Loucy (cell line): ENCODE results near the gene UBAP1.
"Not testable (repeated sequence)": the region's sequence is repeated elsewhere in the genome, so short reads cannot be mapped to it uniquely, and the experiment has no call there.

Experiments
- H2AFZ ChIP-seq: fragments of 200-600 bp; sonication (generic); 2 replicates; pipeline ENCODE4 v1.6.0; 2016; ENCODE audit warnings: antibody characterized with exemption, mild to moderate bottlenecking, low read length, moderate library complexity
- H3F3A ChIP-seq: fragments of 200-600 bp; 2 replicates; pipeline ENCODE4 v1.6.0; 2016; ENCODE audit warnings: antibody characterized with exemption, low read depth, mild to moderate bottlenecking
- H3K27me3 ChIP-seq: fragments of 200-600 bp; sonication (generic); 2 replicates; pipeline ENCODE4 v1.6.1; 2014; ENCODE audit warnings: low read length, mild to moderate bottlenecking; ENCODE audit not compliant: insufficient read depth, poor library complexity, severe bottlenecking
- H3K36me3 ChIP-seq: fragments of 200-600 bp; sonication (generic); 2 replicates; pipeline ENCODE4 v1.6.1; 2016; ENCODE audit warnings: low read length; ENCODE audit not compliant: insufficient read depth
- H3K4me1 ChIP-seq: fragments of 200-600 bp; sonication (generic); 2 replicates; pipeline ENCODE4 v1.5.1; 2014; ENCODE audit warnings: low read length, mild to moderate bottlenecking; ENCODE audit not compliant: insufficient read depth, poor library complexity, severe bottlenecking
- H3K4me2 ChIP-seq: fragments of 200-600 bp; sonication (generic); 2 replicates; pipeline ENCODE4 v1.6.0; 2014; ENCODE audit warnings: antibody characterized with exemption, low read length, low read depth, mild to moderate bottlenecking; ENCODE audit not compliant: poor library complexity, severe bottlenecking
- H3K4me3 ChIP-seq: fragments of 200-600 bp; sonication (generic); 2 replicates; pipeline ENCODE4 v1.5.1; 2014; ENCODE audit warnings: low read length, mild to moderate bottlenecking, mixed read lengths; ENCODE audit not compliant: poor library complexity, severe bottlenecking
- H3K79me2 ChIP-seq: fragments of 200-600 bp; sonication (generic); 2 replicates; pipeline ENCODE4 v1.6.1; 2014; ENCODE audit warnings: low read length; ENCODE audit not compliant: insufficient read depth
- H3K9ac ChIP-seq: fragments of 200-600 bp; sonication (generic); 2 replicates; pipeline ENCODE4 v1.6.0; 2014; ENCODE audit warnings: mild to moderate bottlenecking, low read depth, low read length, moderate library complexity; ENCODE audit not compliant: poor library complexity, severe bottlenecking
- H3K9me2 ChIP-seq: fragments of 200-600 bp; sonication (generic); replicated peaks from 2 replicates; pipeline ENCODE4 v1.6.1; 2016; ENCODE audit warnings: low read depth, low read length, mixed read lengths
- H3K9me3 ChIP-seq: fragments of 200-600 bp; sonication (generic); 2 replicates; pipeline ENCODE4 v1.6.1; 2014; ENCODE audit warnings: mild to moderate bottlenecking, antibody characterized with exemption, low read length, low read depth; ENCODE audit not compliant: insufficient read depth
- H4K20me1 ChIP-seq: fragments of 200-600 bp; sonication (generic); 2 replicates; pipeline ENCODE4 v1.6.0; 2014; ENCODE audit warnings: antibody characterized with exemption, low read length, mild to moderate bottlenecking; ENCODE audit not compliant: insufficient read depth, poor library complexity, severe bottlenecking
- EZH2phosphoT487 ChIP-seq: fragments of 200-600 bp; IDR thresholded peaks from 2 replicates; pipeline ENCODE4 v1.6.1; 2018; ENCODE audit warnings: antibody characterized with exemption, mild to moderate bottlenecking, moderate library complexity, borderline replicate concordance
- TF ChIP-seq, protein P1 (sequence below): fragments of 200-600 bp; sonication (generic); conservative IDR thresholded peaks from 2 replicates; pipeline ENCODE4 v1.5.1; 2014; ENCODE audit warnings: mild to moderate bottlenecking, antibody characterized with exemption, low read length

UBAP1 gene

GRCh38 chr9:34134521-34134920, 44.3 kb upstream of the UBAP1 start:
- TF ChIP-seq, protein P1, sequence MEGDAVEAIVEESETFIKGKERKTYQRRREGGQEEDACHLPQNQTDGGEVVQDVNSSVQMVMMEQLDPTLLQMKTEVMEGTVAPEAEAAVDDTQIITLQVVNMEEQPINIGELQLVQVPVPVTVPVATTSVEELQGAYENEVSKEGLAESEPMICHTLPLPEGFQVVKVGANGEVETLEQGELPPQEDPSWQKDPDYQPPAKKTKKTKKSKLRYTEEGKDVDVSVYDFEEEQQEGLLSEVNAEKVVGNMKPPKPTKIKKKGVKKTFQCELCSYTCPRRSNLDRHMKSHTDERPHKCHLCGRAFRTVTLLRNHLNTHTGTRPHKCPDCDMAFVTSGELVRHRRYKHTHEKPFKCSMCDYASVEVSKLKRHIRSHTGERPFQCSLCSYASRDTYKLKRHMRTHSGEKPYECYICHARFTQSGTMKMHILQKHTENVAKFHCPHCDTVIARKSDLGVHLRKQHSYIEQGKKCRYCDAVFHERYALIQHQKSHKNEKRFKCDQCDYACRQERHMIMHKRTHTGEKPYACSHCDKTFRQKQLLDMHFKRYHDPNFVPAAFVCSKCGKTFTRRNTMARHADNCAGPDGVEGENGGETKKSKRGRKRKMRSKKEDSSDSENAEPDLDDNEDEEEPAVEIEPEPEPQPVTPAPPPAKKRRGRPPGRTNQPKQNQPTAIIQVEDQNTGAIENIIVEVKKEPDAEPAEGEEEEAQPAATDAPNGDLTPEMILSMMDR = no peak
- no peak for TF ChIP-seq EZH2phosphoT487
- H3F3A ChIP-seq = no peaks in the 10 kb centered on the region
- no peaks in the 10 kb centered on the region for H4K20me1 ChIP-seq
- H3K9me3 ChIP-seq = no peaks in the 10 kb centered on the region
- H3K36me3 ChIP-seq = no peaks in the 10 kb centered on the region
- no peak overlapping the region for H3K4me3 ChIP-seq
- no peaks in the 10 kb centered on the region for H3K9me2 ChIP-seq
- no peak overlapping the region for H2AFZ ChIP-seq
- H3K9ac ChIP-seq = no peak overlapping the region
- no peaks in the 10 kb centered on the region for H3K27me3 ChIP-seq
- no peaks in the 10 kb centered on the region for H3K79me2 ChIP-seq
- no peak overlapping the region for H3K4me2 ChIP-seq
- no peaks in the 10 kb centered on the region for H3K4me1 ChIP-seq

DNA sequence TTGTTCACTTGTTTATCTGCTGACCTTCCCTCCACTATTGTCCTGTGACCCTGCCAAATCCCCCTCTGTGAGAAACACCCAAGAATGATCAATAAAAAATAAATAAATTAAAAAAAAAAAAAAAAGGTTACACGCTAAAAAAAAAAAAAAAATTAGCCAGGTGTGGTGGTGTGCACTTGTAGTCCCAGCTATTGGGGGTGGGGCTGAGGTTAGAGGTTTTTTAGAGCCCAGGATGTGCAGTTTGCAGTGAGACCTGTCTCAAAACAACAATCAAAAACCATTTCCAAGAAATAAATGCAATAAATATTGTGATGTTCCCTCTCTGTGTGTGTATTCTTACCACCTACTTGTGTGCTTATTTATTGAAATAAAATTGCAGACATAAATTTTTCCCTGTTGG, 40.2 kb upstream of the UBAP1 start:
- not testable (repeated sequence) for H3K4me3 ChIP-seq, H3K9me2 ChIP-seq, H3K79me2 ChIP-seq

DNA sequence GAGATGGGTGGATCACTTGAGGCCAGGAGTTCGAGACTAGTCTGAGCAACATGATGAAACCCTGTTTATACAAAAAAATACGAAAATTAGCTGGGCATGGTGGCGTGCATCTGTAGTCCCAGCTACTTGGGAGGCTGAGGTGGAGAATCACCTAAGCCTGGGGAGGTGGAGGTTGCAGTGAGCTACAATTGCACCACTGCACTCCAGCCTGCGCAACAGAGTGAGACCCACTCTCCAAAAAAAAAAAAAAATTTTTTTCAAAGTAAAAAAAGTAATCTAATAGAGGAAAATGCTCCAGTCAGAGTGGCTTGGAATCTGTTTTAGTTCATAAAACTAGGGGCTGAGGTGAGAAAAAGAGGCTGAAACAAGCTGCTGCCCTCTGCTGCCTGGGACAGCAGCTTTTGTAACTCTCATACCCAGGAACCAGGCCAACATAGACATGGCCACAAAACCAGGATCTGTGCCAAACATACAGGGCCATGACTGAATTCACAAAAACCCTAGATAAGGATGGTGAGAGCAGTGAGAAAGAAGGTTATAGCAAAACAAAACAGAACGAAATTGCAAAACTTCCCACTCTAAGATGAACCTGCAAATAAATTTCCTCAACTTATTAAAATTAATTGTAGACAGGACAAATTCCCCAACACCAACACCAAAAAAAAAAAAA, 39.2 kb upstream of the UBAP1 start:
- Histone ChIP-seq H3K79me2 (no peaks in the 10 kb centered on the region), H3K36me3 (no peaks in the 10 kb centered on the region), H3F3A (no peaks in the 10 kb centered on the region), H3K4me1 (no peaks in the 10 kb centered on the region), H3K9me3 (no peaks in the 10 kb centered on the region), H4K20me1 (no peaks in the 10 kb centered on the region), H3K9me2 (no peaks in the 10 kb centered on the region), H3K9ac (no peak overlapping the region), H3K27me3 (no peaks in the 10 kb centered on the region), H3K4me2 (no peak overlapping the region), H3K4me3 (no peak overlapping the region), H2AFZ (no peak overlapping the region)
- no peak for TF ChIP-seq EZH2phosphoT487
- TF ChIP-seq, protein P1 = peak; percentile 55

More for the DNA sequence above, 40.2 kb upstream of the UBAP1 start:
- not testable (repeated sequence) for H4K20me1 ChIP-seq, H3K36me3 ChIP-seq, H3K9me3 ChIP-seq, H2AFZ ChIP-seq, H3K9ac ChIP-seq, H3K27me3 ChIP-seq, H3K4me1 ChIP-seq, H3F3A ChIP-seq, H3K4me2 ChIP-seq

DNA sequence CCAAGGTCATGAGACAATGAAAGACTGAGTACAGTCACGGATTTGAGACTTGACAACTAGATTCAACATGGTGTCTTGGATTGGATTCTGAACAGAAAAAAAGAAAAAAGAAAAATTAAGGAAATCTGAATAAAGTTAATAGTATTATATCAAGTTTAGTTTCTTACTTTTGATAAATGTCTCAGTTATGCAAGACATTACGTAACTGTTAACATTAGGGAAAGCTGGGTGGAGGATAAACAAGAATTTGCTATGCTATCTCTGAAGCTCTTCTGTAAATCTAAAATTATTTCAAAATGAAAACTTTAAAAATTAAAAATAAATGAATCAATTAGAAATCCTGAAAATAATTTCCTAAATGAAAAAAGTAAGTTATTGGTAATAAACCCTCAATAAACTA, 38.0 kb upstream of the UBAP1 start:
- H3F3A ChIP-seq = no peaks in the 10 kb centered on the region
- H3K4me2 ChIP-seq = no peak overlapping the region
- H2AFZ ChIP-seq = no peak overlapping the region
- no peaks in the 10 kb centered on the region for H3K79me2 ChIP-seq
- H3K4me3 ChIP-seq = no peak overlapping the region
- no peaks in the 10 kb centered on the region for H3K9me2 ChIP-seq
- H3K9me3 ChIP-seq = no peaks in the 10 kb centered on the region
- no peaks in the 10 kb centered on the region for H4K20me1 ChIP-seq
- no peak for TF ChIP-seq EZH2phosphoT487
- TF ChIP-seq, protein P1 = no peak
- H3K4me1 ChIP-seq = no peaks in the 10 kb centered on the region
- no peaks in the 10 kb centered on the region for H3K36me3 ChIP-seq
- H3K27me3 ChIP-seq = no peaks in the 10 kb centered on the region
- H3K9ac ChIP-seq = no peak overlapping the region
